ENCODE data around the gene CHST1.

CHST1 gene

GRCh38 chr11:45658292-45658991, 7.0 kb downstream of the CHST1 start:
- H3K36me3 ChIP-seq (ENCODE audit: control insufficient read depth, insufficient read depth, low read length): no peaks in the 10 kb centered on the region
- H3K9me3 ChIP-seq (ENCODE audit: control insufficient read depth, insufficient read depth, low read length): no peaks in the 10 kb centered on the region
- H3K9ac ChIP-seq (ENCODE audit: low read depth, low read length): no peak overlapping the region
- H3K4me1 ChIP-seq (ENCODE audit: control insufficient read depth, insufficient read depth, low read length): peaks cover 28% of the 10 kb centered on the region
- no peak overlapping the region for H3K4me3 ChIP-seq (ENCODE audit: low read depth, low read length)
- H3K27ac ChIP-seq (ENCODE audit: low read depth, low read length): no peak overlapping the region
- H3K27me3 ChIP-seq (ENCODE audit: control insufficient read depth, insufficient read depth, low read length): peaks cover 17% of the 10 kb centered on the region

GRCh38 chr11:45657496-45658260, 7.7 kb downstream of the CHST1 start:
- Histone ChIP-seq H3K36me3 (ENCODE audit: control insufficient read depth, insufficient read depth, low read length) (no peaks in the 10 kb centered on the region), H3K27me3 (ENCODE audit: control insufficient read depth, insufficient read depth, low read length) (peaks cover 10% of the 10 kb centered on the region), H3K4me1 (ENCODE audit: control insufficient read depth, insufficient read depth, low read length) (peaks cover 23% of the 10 kb centered on the region), H3K27ac (ENCODE audit: low read depth, low read length) (no peak overlapping the region), H3K9me3 (ENCODE audit: control insufficient read depth, insufficient read depth, low read length) (no peaks in the 10 kb centered on the region), H3K9ac (ENCODE audit: low read depth, low read length) (no peak overlapping the region), H3K4me3 (ENCODE audit: low read depth, low read length) (no peak overlapping the region)

GRCh38 chr11:45655831-45656230, 9.6 kb downstream of the CHST1 start:
- Histone ChIP-seq H3K9ac (ENCODE audit: low read depth, low read length) (no peak overlapping the region), H3K27me3 (ENCODE audit: control insufficient read depth, insufficient read depth, low read length) (0 out of 2 replicates have a peak, but pooled peaks cover 3% of the 10 kb centered on the region), H3K27ac (ENCODE audit: low read depth, low read length) (no peak overlapping the region), H3K9me3 (ENCODE audit: control insufficient read depth, insufficient read depth, low read length) (no peaks in the 10 kb centered on the region), H3K36me3 (ENCODE audit: control insufficient read depth, insufficient read depth, low read length) (no peaks in the 10 kb centered on the region), H3K4me1 (ENCODE audit: control insufficient read depth, insufficient read depth, low read length) (peaks cover 16% of the 10 kb centered on the region), H3K4me3 (ENCODE audit: low read depth, low read length) (no peak overlapping the region)

- 0 out of 2 replicates have a peak, but pooled peaks cover 3% of the 10 kb centered on the region for H3K27me3 ChIP-seq (ENCODE audit: control insufficient read depth, insufficient read depth, low read length)
- H3K9ac ChIP-seq (ENCODE audit: low read depth, low read length): no peak overlapping the region
- H3K4me1 ChIP-seq (ENCODE audit: control insufficient read depth, insufficient read depth, low read length): peaks cover 15% of the 10 kb centered on the region
- H3K4me3 ChIP-seq (ENCODE audit: low read depth, low read length): no peak overlapping the region
- H3K36me3 ChIP-seq (ENCODE audit: control insufficient read depth, insufficient read depth, low read length): no peaks in the 10 kb centered on the region
- H3K9me3 ChIP-seq (ENCODE audit: control insufficient read depth, insufficient read depth, low read length): no peaks in the 10 kb centered on the region
- H3K27ac ChIP-seq (ENCODE audit: low read depth, low read length): no peak overlapping the region
Observed at GRCh38 chr11:45655347-45655756, 10.1 kb downstream of the CHST1 start.

GRCh38 chr11:45655012-45655283, 10.5 kb downstream of the CHST1 start:
- H3K27ac ChIP-seq (ENCODE audit: low read depth, low read length): no peak overlapping the region
- no peak overlapping the region for H3K4me3 ChIP-seq (ENCODE audit: low read depth, low read length)
- H3K9ac ChIP-seq (ENCODE audit: low read depth, low read length): no peak overlapping the region
- H3K9me3 ChIP-seq (ENCODE audit: control insufficient read depth, insufficient read depth, low read length): no peaks in the 10 kb centered on the region
- H3K27me3 ChIP-seq (ENCODE audit: control insufficient read depth, insufficient read depth, low read length): 0 out of 2 replicates have a peak, but pooled peaks cover 2% of the 10 kb centered on the region
- H3K36me3 ChIP-seq (ENCODE audit: control insufficient read depth, insufficient read depth, low read length): no peaks in the 10 kb centered on the region
- peaks cover 15% of the 10 kb centered on the region for H3K4me1 ChIP-seq (ENCODE audit: control insufficient read depth, insufficient read depth, low read length)

- Histone ChIP-seq H3K9me3 (ENCODE audit: control insufficient read depth, insufficient read depth, low read length) (no peaks in the 10 kb centered on the region), H3K9ac (ENCODE audit: low read depth, low read length) (no peak overlapping the region), H3K27ac (ENCODE audit: low read depth, low read length) (no peak overlapping the region), H3K27me3 (ENCODE audit: control insufficient read depth, insufficient read depth, low read length) (no peaks in the 10 kb centered on the region), H3K36me3 (ENCODE audit: control insufficient read depth, insufficient read depth, low read length) (no peaks in the 10 kb centered on the region), H3K4me3 (ENCODE audit: low read depth, low read length) (no peak overlapping the region), H3K4me1 (ENCODE audit: control insufficient read depth, insufficient read depth, low read length) (peaks cover 15% of the 10 kb centered on the region)
Observed at GRCh38 chr11:45654231-45655011, 11.0 kb downstream of the CHST1 start.

- no peak overlapping the region for H3K9ac ChIP-seq (ENCODE audit: low read depth, low read length)
- H3K9me3 ChIP-seq (ENCODE audit: control insufficient read depth, insufficient read depth, low read length): no peaks in the 10 kb centered on the region
- H3K4me3 ChIP-seq (ENCODE audit: low read depth, low read length): no peak overlapping the region
- no peaks in the 10 kb centered on the region for H3K27me3 ChIP-seq (ENCODE audit: control insufficient read depth, insufficient read depth, low read length)
- peaks cover 7% of the 10 kb centered on the region for H3K4me1 ChIP-seq (ENCODE audit: control insufficient read depth, insufficient read depth, low read length)
- H3K27ac ChIP-seq (ENCODE audit: low read depth, low read length): no peak overlapping the region
- H3K36me3 ChIP-seq (ENCODE audit: control insufficient read depth, insufficient read depth, low read length): no peaks in the 10 kb centered on the region
Observed at GRCh38 chr11:45653277-45653676, 12.1 kb downstream of the CHST1 start.

- Histone ChIP-seq H3K27me3 (ENCODE audit: control insufficient read depth, insufficient read depth, low read length) (no peaks in the 10 kb centered on the region), H3K4me1 (ENCODE audit: control insufficient read depth, insufficient read depth, low read length) (peaks cover 4% of the 10 kb centered on the region)
Observed at GRCh38 chr11:45652781-45653180, 12.6 kb downstream of the CHST1 start.

GRCh38 chr11:45651841-45652749, 13.3 kb downstream of the CHST1 start:
- H3K4me1 ChIP-seq (ENCODE audit: control insufficient read depth, insufficient read depth, low read length): peaks cover 4% of the 10 kb centered on the region
- H3K9me3 ChIP-seq (ENCODE audit: control insufficient read depth, insufficient read depth, low read length): no peaks in the 10 kb centered on the region
- no peak overlapping the region for H3K9ac ChIP-seq (ENCODE audit: low read depth, low read length)
- no peak overlapping the region for H3K27ac ChIP-seq (ENCODE audit: low read depth, low read length)
- H3K36me3 ChIP-seq (ENCODE audit: control insufficient read depth, insufficient read depth, low read length): no peaks in the 10 kb centered on the region
- H3K4me3 ChIP-seq (ENCODE audit: low read depth, low read length): no peak overlapping the region
- H3K27me3 ChIP-seq (ENCODE audit: control insufficient read depth, insufficient read depth, low read length): no peaks in the 10 kb centered on the region

More at GRCh38 chr11:45652781-45653180, 12.6 kb downstream of the CHST1 start:
- Histone ChIP-seq H3K9me3 (ENCODE audit: control insufficient read depth, insufficient read depth, low read length) (no peaks in the 10 kb centered on the region), H3K27ac (ENCODE audit: low read depth, low read length) (no peak overlapping the region), H3K4me3 (ENCODE audit: low read depth, low read length) (no peak overlapping the region), H3K36me3 (ENCODE audit: control insufficient read depth, insufficient read depth, low read length) (no peaks in the 10 kb centered on the region), H3K9ac (ENCODE audit: low read depth, low read length) (no peak overlapping the region)

- no peak overlapping the region for H3K27ac ChIP-seq (ENCODE audit: low read depth, low read length)
- no peak overlapping the region for H3K9ac ChIP-seq (ENCODE audit: low read depth, low read length)
- no peaks in the 10 kb centered on the region for H3K27me3 ChIP-seq (ENCODE audit: control insufficient read depth, insufficient read depth, low read length)
Observed at GRCh38 chr11:45651156-45651555, 14.3 kb downstream of the CHST1 start.

More at GRCh38 chr11:45651156-45651555, 14.3 kb downstream of the CHST1 start:
- Histone ChIP-seq H3K4me1 (ENCODE audit: control insufficient read depth, insufficient read depth, low read length) (peaks cover 4% of the 10 kb centered on the region), H3K36me3 (ENCODE audit: control insufficient read depth, insufficient read depth, low read length) (no peaks in the 10 kb centered on the region), H3K9me3 (ENCODE audit: control insufficient read depth, insufficient read depth, low read length) (no peaks in the 10 kb centered on the region), H3K4me3 (ENCODE audit: low read depth, low read length) (no peak overlapping the region)

Data from HUES48 (cell line).